ENCODE results near the gene DLG2.

DNA sequence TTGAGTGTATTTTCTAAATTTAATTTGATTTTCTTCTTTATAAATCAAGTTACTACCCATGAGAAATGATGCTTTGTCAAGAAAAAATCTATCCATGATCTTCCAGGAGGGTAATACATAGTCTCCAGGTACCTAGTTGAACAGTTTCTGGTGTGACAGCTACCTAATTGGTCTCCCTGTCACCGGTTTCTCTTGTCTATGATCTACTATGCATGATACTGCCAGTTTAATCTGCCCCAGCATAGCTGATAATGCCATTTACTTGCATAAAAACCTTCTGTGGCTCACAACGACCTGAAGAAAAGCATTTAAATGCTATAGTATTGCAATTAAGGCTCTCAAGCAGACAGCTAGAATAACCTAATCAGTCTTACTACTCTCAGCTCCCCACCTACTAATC lies 349.5 kb downstream of the DLG2 start:
- no peak for TF ChIP-seq POLR2AphosphoS5 (IDR thresholded peaks at IDR 0.05; ENCODE audit: low read depth, low read length)
- no peak for TF ChIP-seq TAF1 (IDR thresholded peaks at IDR 0.05; ENCODE audit: borderline replicate concordance, insufficient read depth, low read length)
- TF ChIP-seq SIN3A (IDR thresholded peaks at IDR 0.05; ENCODE audit: borderline replicate concordance, insufficient read depth, low read length) = no peak
- TF ChIP-seq, protein P1, sequence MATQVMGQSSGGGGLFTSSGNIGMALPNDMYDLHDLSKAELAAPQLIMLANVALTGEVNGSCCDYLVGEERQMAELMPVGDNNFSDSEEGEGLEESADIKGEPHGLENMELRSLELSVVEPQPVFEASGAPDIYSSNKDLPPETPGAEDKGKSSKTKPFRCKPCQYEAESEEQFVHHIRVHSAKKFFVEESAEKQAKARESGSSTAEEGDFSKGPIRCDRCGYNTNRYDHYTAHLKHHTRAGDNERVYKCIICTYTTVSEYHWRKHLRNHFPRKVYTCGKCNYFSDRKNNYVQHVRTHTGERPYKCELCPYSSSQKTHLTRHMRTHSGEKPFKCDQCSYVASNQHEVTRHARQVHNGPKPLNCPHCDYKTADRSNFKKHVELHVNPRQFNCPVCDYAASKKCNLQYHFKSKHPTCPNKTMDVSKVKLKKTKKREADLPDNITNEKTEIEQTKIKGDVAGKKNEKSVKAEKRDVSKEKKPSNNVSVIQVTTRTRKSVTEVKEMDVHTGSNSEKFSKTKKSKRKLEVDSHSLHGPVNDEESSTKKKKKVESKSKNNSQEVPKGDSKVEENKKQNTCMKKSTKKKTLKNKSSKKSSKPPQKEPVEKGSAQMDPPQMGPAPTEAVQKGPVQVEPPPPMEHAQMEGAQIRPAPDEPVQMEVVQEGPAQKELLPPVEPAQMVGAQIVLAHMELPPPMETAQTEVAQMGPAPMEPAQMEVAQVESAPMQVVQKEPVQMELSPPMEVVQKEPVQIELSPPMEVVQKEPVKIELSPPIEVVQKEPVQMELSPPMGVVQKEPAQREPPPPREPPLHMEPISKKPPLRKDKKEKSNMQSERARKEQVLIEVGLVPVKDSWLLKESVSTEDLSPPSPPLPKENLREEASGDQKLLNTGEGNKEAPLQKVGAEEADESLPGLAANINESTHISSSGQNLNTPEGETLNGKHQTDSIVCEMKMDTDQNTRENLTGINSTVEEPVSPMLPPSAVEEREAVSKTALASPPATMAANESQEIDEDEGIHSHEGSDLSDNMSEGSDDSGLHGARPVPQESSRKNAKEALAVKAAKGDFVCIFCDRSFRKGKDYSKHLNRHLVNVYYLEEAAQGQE (IDR thresholded peaks at IDR 0.05; ENCODE audit: insufficient read depth in 1 of 2, low read depth in 2 of 2, low read length in 2 of 2) = no peak
- TF ChIP-seq FOXP2 (optimal IDR thresholded peaks at IDR 0.05; ENCODE audit: borderline replicate concordance, extremely low read depth, extremely low read length, insufficient read depth) = no peak
